GM12873 (cell line): Measurements from ENCODE around the gene RAB1A.

Experiments used
- TF ChIP-seq, protein P1 (sequence below): IDR thresholded peaks from 2 replicates; pipeline ENCODE4 v1.5.1; 2012; ENCODE audit warnings: low read depth, mild to moderate bottlenecking, moderate library complexity, low read length, control low read depth; ENCODE audit not compliant: insufficient read depth; ENCODE audit errors: missing control alignments

Gene RAB1A

DNA sequence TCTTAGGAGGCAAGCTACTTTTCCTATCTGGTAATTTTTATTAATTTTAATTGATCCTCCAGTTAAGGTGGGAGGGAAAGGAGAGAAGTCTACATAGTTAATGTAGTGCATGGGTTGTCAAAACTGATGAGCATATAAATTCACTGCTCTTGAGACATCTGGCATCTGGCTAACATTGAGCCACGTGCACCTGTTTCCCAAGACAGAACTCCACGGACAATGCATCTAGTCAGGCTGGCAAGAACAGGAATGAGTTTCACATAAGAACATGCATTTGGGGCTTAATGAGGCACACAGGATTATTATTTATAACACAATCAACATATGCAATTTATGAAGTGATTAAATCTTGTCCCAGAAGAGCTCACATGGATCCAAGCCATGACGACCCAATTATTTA lies 16.2 kb upstream of the RAB1A start:
- TF ChIP-seq, protein P1, sequence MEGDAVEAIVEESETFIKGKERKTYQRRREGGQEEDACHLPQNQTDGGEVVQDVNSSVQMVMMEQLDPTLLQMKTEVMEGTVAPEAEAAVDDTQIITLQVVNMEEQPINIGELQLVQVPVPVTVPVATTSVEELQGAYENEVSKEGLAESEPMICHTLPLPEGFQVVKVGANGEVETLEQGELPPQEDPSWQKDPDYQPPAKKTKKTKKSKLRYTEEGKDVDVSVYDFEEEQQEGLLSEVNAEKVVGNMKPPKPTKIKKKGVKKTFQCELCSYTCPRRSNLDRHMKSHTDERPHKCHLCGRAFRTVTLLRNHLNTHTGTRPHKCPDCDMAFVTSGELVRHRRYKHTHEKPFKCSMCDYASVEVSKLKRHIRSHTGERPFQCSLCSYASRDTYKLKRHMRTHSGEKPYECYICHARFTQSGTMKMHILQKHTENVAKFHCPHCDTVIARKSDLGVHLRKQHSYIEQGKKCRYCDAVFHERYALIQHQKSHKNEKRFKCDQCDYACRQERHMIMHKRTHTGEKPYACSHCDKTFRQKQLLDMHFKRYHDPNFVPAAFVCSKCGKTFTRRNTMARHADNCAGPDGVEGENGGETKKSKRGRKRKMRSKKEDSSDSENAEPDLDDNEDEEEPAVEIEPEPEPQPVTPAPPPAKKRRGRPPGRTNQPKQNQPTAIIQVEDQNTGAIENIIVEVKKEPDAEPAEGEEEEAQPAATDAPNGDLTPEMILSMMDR = no peak

DNA sequence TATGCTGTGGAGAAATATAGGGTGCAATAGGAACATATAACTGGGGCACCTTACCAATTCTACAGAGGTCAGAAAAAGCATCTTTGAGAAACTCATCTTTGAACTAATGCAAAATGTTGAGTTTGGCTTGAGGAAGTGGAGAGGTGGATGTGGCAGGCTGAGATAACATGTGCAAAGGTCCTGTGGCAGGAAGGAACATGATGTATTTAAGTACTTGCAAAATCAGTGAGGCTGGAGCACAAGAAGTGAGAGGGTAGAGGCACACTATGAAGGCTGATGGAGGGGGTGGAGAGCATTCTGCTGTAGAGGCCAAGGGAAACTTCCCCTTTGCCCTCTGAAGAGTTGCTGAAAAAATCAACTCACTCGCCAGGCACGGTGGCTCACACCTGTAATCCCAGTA lies 14.7 kb upstream of the RAB1A start:
- TF ChIP-seq, protein P1 = no peak

DNA sequence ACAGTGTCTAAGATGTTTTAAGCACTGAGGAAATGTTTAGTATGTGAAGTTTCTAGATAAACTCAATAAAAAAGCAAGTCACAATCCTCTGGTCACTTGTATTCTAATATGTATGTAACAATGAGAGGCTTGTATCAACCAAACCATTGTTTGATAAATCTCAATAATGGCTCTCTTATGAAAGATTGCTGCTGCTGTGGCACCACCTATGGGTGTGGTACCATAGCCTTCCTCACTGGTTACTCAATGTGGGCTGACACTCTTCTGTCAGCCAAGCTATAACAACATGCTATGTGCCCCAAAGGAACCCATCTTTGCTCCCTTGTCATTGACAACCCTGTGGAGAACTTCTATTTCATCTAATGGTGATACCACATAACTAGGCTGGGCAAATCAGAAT lies 12.6 kb upstream of the RAB1A start:
- TF ChIP-seq, protein P1 = peak; percentile 29

GRCh38 chr2:65137197-65137775 lies 7.4 kb upstream of the RAB1A start:
- TF ChIP-seq, protein P1 = no peak

GRCh38 chr2:65136253-65136652 lies 6.3 kb upstream of the RAB1A start:
- TF ChIP-seq, protein P1 = no peak

DNA sequence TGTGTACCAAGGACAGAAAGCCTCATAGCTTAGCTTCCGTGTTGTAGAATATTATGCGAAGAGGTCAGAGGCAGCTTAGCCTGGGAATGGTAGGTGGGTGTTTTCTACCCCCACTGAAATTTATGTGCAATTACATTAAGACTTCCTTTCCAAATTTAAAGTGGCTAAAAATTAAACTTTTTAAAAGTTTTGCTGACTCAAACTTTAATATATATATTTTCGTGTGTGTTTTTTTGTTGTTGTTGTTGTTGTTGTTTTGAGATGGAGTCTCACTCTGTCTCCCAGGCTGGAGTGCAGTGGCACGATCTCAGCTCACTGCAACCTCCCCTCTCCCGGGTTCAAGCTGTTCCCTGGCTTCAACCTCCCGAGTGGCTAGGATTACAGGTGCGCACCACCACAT lies 4.3 kb upstream of the RAB1A start:
- TF ChIP-seq, protein P1 = no peak

GRCh38 chr2:65133626-65134025 lies 3.7 kb upstream of the RAB1A start:
- TF ChIP-seq, protein P1 = no peak

DNA sequence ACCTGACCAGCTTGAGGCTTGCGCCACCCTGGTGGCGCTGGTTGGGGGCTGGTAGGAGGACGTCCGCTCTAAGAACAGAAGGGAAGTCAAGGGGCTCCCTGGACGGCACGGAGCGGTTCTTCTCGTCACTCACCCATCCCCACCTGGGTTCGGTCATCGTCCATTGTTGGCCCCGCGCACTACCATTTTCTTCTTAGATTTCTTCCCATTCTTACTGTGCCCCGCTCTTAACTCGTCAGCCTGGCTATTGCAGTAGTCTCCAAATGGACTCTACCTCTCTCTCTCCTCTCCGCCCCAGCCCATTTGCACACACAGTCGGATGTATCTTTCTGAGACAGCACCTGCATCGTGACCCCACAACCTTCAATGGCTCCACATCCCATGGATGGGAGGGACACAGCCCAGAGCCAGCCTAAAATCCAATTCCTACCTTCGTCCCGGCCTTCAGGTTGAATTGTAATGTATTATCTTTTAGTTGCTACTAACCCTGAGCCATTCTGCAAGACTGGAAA lies 814 bp upstream of the RAB1A start:
- TF ChIP-seq, protein P1 = no peak
